Breast epithelium (tissue), 3 donors: Measurements from ENCODE around the gene MTHFR.

Experiments used
- CTCF ChIP-seq, 3 donors: fragments of 450-650 bp; IDR thresholded peaks; one replicate each; pipeline ENCODE4 v1.5.1; 2016 to 2017; ENCODE audit warnings: antibody characterized with exemption in 3 of 3, mild to moderate bottlenecking in 3 of 3, moderate library complexity in 3 of 3
- POLR2A ChIP-seq: fragments of 450-650 bp; IDR thresholded peaks from one replicate; pipeline ENCODE4 v1.6.1; 2016; ENCODE audit warnings: antibody characterized with exemption, mild to moderate bottlenecking, moderate library complexity
- POLR2AphosphoS5 ChIP-seq, 3 donors: sonication (generic); formaldehyde crosslinking; IDR thresholded peaks; one replicate each; pipeline ENCODE4 v1.6.1; 2017; ENCODE audit warnings: antibody characterized with exemption in 3 of 3

- no peak for TF ChIP-seq CTCF (IDR thresholded peaks at IDR 0.05)
- TF ChIP-seq POLR2A: no peak
- peak; percentile 82 to 99 (median 98) for TF ChIP-seq POLR2AphosphoS5 (IDR thresholded peaks at IDR 0.05)
Measured at GRCh38 chr1:11790880-11791715, 14.7 kb downstream of the MTHFR start.
